Measurements from ENCODE around the gene UBE2QL1. TPM values are rescaled to one million over a fixed set of nuclear protein-coding genes. Genes with fewer than 3 reads are reported as not detected.

UBE2QL1 gene
- total and polyA plus RNA-seq, 2 of the 8 experiments (the other 6 are each of a cell fraction or from before 2014, with no cell fraction given), result 0.43 to 0.65 TPM

DNA sequence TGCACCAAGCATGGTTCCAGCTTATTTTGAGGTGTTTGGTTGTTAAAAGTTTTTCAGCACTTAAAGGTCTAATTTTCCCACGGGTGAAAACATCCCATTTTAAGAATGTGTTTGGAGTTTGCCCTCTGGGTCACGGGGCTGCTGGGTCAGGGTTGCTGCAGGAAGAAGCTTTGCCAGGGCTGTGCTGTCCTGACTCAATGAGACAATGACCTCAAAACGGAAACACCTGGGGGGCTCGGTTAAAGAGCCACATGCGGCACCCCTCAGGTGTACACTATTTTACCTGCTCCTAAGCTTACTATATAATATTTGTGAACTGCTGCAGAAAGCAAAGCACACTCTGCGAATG, 27.6 kb downstream of the UBE2QL1 start:
- Histone ChIP-seq H2BK20ac (ENCODE audit: low read length) (no peak overlapping the region), H4K8ac (ENCODE audit: extremely low read depth, insufficient read depth, low read length) (no peak overlapping the region), H3K4ac (replicated peaks; ENCODE audit: insufficient read length, low read depth, low read length) (no peak overlapping the region), H3K9ac (replicated peaks in 1 of 4; ENCODE audit: extremely low read depth in 1 of 4, low read depth in 3 of 4, low read length in 3 of 4) (no peak overlapping the region), H3K4me2 (ENCODE audit: insufficient read depth in 1 of 2, low read depth in 2 of 2, low read length in 2 of 2) (peak overlapping the region in 1 of 2 experiments; percentile 35; a peak in 1 of 4 replicates), H3K4me3 (ENCODE audit: extremely low read depth in 1 of 4, insufficient read depth in 2 of 4, low read depth in 3 of 4, low read length in 4 of 4) (no peak overlapping the region), H3K14ac (ENCODE audit: insufficient read length) (no peak overlapping the region), H3K79me2 (ENCODE audit: control insufficient read depth in 1 of 2, insufficient read depth in 2 of 2, low read length in 2 of 2) (no peaks in the 10 kb centered on the region), H2AFZ (ENCODE audit: low read length) (no peak overlapping the region), H3K36me3 (ENCODE audit: control insufficient read depth in 2 of 4, insufficient read depth in 4 of 4, low read length in 3 of 4) (no peaks in the 10 kb centered on the region), H3K23me2 (ENCODE audit: low read depth, low read length) (no peaks in the 10 kb centered on the region; the same call in 1 of the 2 replicates), H3K27ac (ENCODE audit: low read depth, low read length) (no peak overlapping the region), H4K20me1 (replicated peaks in 1 of 2; ENCODE audit: control insufficient read depth in 1 of 2, insufficient read depth in 2 of 2, low read length in 2 of 2) (no peaks in the 10 kb centered on the region), H3K56ac (replicated peaks; ENCODE audit: insufficient read length, low read depth, low read length) (no peak overlapping the region), H2BK12ac (ENCODE audit: low read depth, low read length) (no peak overlapping the region), H4K5ac (ENCODE audit: insufficient read length, low read depth, low read length) (no peak overlapping the region), H3K27me3 (replicated peaks in 1 of 4; ENCODE audit: control insufficient read depth in 3 of 4, extremely low read depth in 1 of 4, insufficient read depth in 3 of 4, low read length in 3 of 4) (no peaks in the 10 kb centered on the region; a peak in 1 of 7 replicates), H2BK5ac (ENCODE audit: low read depth, low read length) (no peak overlapping the region), H3K79me1 (ENCODE audit: low read depth, low read length) (no peaks in the 10 kb centered on the region), H2BK120ac (replicated peaks; ENCODE audit: low read depth, low read length) (no peak overlapping the region), H4K91ac (replicated peaks; ENCODE audit: insufficient read length, low read length) (no peak overlapping the region), H3K18ac (ENCODE audit: extremely low read depth, low read length) (no peak overlapping the region), H3K23ac (ENCODE audit: insufficient read length) (no peak overlapping the region), H2AK5ac (ENCODE audit: low read depth, low read length) (no peak overlapping the region), H3K9me3 (ENCODE audit: insufficient read depth in 2 of 2, low read depth in 1 of 2, low read length in 1 of 2) (0 out of 4 replicates have a peak, but pooled peaks cover 0 to 1% of the 10 kb centered on the region in 2 experiments), H2BK15ac (ENCODE audit: low read length) (no peak overlapping the region), H3K4me1 (replicated peaks in 1 of 4; ENCODE audit: control insufficient read depth in 3 of 4, insufficient read depth in 4 of 4, low read length in 3 of 4) (peaks cover 0 to 3% (median 0%) of the 10 kb centered on the region in 4 experiments; a peak in 3 of 7 replicates)
- TF ChIP-seq EZH2 (IDR thresholded peaks at IDR 0.05; ENCODE audit: low read depth, low read length, severe bottlenecking) (no peak), HDAC2 (IDR thresholded peaks at IDR 0.05; ENCODE audit: borderline replicate concordance in 1 of 2, low read depth in 2 of 2, low read length in 2 of 2) (no peak), SIN3A (conservative IDR thresholded peaks at IDR 0.05 in 1 of 2, IDR thresholded peaks at IDR 0.05 in 1 of 2; ENCODE audit: low read depth in 1 of 2, low read length in 2 of 2) (no peak), SUZ12 (IDR thresholded peaks at IDR 0.05; ENCODE audit: low read length) (no peak), MAFK (IDR thresholded peaks at IDR 0.05; ENCODE audit: low read depth, low read length) (no peak), CREB1 (IDR thresholded peaks at IDR 0.05) (no peak), BCL11A (IDR thresholded peaks at IDR 0.05; ENCODE audit: low read depth in 2 of 2, low read length in 2 of 2) (no peak), EP300 (IDR thresholded peaks at IDR 0.05; ENCODE audit: borderline replicate concordance in 1 of 2, low read depth in 2 of 2, low read length in 2 of 2) (no peak), NRF1 (IDR thresholded peaks at IDR 0.05; ENCODE audit: low read depth, low read length) (no peak), EGR1 (IDR thresholded peaks at IDR 0.05; ENCODE audit: borderline replicate concordance, low read depth, low read length) (no peak), KDM4A (IDR thresholded peaks at IDR 0.05; ENCODE audit: low read depth, low read length, severe bottlenecking) (no peak)
- ChIA-PET POLR2A (ENCODE audit: partially characterized antibody) (interaction anchor here (1.4 kb wide), 1 partner anchor 11 kb away, joined by 4 read pairs; no protein-coding TSS in a partner anchor), CTCF (ENCODE audit: partially characterized antibody) (interaction anchor here (1.0 to 1.7 kb wide), 3 partner anchors 9 to 97 kb away, joined by 3 to 7 read pairs (median 4); no protein-coding TSS in a partner anchor)
- WGBS, 2 experiments (ENCODE audit: extremely low coverage in 1 of 2, insufficient coverage in 1 of 2, insufficient read length in 1 of 2, insufficient replicate concordance in 2 of 2, low coverage in 1 of 2, low lambda C conversion rate in 2 of 2, missing lambda C conversion rate in 1 of 2), result 92% methylated on average over 6 of the region's 6 CpGs; no CpG with 5 or more reads in 1 of the 2 experiments
- FAIRE-seq (no peak), DNase-seq (ENCODE audit: low read depth in 1 of 2, low spot score in 2 of 2) (no peak)

All from H1 (cell line).